NT2/D1 (cell line): Measurements from ENCODE around the gene KRT13.

ENCODE experiments used
- SUZ12 ChIP-seq: IDR thresholded peaks from 2 replicates; pipeline ENCODE4 v1.6.1; 2011; ENCODE audit not compliant: insufficient read length, insufficient read depth; ENCODE audit errors: extremely low read depth
- YY1 ChIP-seq: IDR thresholded peaks from 2 replicates; pipeline ENCODE4 v1.6.1; 2011; ENCODE audit not compliant: insufficient read length, insufficient read depth
- ZNF274 ChIP-seq: IDR thresholded peaks from 2 replicates; pipeline ENCODE4 v1.6.1; 2011; ENCODE audit warnings: mild to moderate bottlenecking, low read depth, low read length

GRCh38 chr17:41504246-41504977 lies 1.0 kb downstream of the KRT13 start:
- no peak for TF ChIP-seq YY1
- TF ChIP-seq SUZ12, result no peak
- TF ChIP-seq ZNF274, result no peak
